ENCODE results near the gene ARRDC2. TPM values are rescaled to one million over a fixed set of nuclear protein-coding genes. Genes with fewer than 3 reads are reported as not detected.
A peak's percentile ranks its signal among the peaks of the same experiment; 100 is the strongest.

Gene ARRDC2
- total RNA-seq, 2 experiments from 2014 or later: 29.1 TPM

DNA sequence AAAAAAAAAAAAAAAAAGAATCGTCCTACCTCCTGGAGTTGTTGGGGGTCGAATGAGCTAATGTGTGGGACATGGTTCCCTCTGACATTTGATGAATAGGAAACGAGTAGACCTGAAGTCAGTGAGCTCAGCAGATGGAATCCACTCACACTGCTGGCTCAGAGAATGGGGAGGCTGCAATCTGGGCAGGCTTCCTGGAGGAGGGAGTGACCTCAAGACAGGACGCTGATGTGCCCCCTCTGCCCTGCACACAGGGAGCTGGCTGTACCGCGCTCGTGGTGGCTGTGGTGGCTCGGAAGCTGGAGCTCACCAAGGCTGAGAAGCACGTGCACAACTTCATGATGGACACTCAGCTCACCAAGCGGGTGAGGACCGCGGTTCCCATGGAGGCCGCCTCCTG lies 19.8 kb upstream of the ARRDC2 start:
- Mint-ChIP-seq H3K36me3 (ENCODE audit: low read depth) (no peaks in the 10 kb centered on the region), H3K4me1 (ENCODE audit: low read depth) (no peaks in the 10 kb centered on the region), H3K27me3 (no peaks in the 10 kb centered on the region), H3K4me3 (no peak overlapping the region), H3K9me3 (no peaks in the 10 kb centered on the region), H3K27ac (no peak overlapping the region)
- ChIA-PET CTCF (interaction anchor here (1.1 to 1.3 kb wide), 2 partner anchors 9 to 50 kb away, joined by 5 read pairs; no protein-coding TSS in a partner anchor), POLR2A (no interaction called here)
- TF ChIP-seq, protein P1, sequence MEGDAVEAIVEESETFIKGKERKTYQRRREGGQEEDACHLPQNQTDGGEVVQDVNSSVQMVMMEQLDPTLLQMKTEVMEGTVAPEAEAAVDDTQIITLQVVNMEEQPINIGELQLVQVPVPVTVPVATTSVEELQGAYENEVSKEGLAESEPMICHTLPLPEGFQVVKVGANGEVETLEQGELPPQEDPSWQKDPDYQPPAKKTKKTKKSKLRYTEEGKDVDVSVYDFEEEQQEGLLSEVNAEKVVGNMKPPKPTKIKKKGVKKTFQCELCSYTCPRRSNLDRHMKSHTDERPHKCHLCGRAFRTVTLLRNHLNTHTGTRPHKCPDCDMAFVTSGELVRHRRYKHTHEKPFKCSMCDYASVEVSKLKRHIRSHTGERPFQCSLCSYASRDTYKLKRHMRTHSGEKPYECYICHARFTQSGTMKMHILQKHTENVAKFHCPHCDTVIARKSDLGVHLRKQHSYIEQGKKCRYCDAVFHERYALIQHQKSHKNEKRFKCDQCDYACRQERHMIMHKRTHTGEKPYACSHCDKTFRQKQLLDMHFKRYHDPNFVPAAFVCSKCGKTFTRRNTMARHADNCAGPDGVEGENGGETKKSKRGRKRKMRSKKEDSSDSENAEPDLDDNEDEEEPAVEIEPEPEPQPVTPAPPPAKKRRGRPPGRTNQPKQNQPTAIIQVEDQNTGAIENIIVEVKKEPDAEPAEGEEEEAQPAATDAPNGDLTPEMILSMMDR (IDR thresholded peaks at IDR 0.05): no peak
- DNase-seq (no peak), ATAC-seq (no peak)
- intact Hi-C loops (cut with micrococcal nuclease): no loop called here

DNA sequence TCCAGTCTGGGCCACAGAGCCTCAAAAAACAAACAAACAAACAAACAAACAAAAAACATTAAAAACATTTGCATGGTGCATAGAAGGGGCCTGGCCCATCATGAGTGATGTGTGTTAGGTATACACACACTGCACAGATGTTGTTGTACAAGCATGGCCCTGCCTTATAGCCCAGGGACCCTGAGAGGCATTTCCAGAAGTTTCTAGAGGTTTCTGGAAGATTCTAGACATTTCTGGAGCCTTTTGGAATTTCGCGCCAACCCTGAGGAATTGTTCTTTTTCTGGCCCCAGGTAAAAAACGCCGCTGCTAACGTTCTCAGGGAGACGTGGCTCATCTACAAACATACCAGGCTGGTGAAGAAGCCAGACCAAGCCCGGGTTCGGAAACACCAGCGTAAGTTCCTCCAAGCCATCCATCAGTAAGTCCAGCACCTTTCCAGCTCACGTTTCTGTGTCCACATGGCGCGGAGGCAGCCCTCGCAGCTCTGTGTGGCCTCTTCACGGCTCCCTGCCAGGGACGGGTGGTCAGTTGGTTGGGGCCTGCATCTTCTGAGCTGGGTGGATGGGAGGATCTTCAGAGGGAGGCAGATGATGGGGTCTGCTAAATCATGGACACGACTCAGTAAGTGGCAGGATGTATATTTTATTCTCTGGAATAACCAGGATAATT lies 18.4 kb upstream of the ARRDC2 start:
- TF ChIP-seq, protein P1 (IDR thresholded peaks at IDR 0.05): no peak
- H3K27ac Mint-ChIP-seq: no peak overlapping the region

DNA sequence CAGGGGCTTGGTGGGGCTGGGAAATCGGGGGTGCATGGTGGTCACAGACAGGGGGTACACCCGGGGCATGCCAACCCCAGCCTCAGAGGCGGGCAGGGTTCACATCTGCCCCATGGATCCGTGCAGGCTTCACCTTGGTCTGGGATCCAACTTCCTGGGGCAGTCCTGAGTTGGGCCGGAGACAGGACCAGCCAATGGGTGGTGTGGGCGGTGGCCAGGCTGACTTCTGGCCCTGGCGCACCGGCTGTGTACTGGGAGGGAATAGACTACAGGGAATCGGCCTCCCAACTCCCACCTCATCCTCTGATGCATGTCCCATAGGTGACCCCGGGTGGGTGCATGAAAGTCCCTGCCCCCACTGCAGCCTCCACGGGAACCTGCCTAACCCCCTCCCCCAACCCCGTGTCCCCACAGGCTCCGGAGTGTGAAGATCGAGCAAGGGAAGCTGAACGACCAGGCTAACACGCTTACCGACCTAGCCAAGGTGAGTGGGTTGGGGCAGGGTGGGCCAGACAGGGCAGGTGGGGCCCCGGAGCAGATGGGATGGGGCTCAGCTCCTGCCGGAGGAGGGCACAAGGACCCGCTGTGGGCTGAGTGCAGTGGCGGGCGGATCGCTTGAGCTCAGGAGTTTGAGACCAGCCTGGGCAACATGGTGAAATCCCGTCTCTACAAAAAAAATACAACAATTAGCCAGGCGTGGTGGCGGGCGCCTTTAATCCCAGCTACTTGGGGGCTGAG lies 14.7 kb upstream of the ARRDC2 start:
- TF ChIP-seq, protein P1 (IDR thresholded peaks at IDR 0.05): no peak
- CTCF ChIA-PET: interaction anchor here (0.7 to 8.2 kb wide), 3 partner anchors 47 to 209 kb away, joined by 3 to 132 read pairs (median 90); no protein-coding TSS in a partner anchor
- POLR2A ChIA-PET: interaction anchor here (0.6 kb wide), 1 partner anchor 286 kb away, joined by 3 read pairs; no protein-coding TSS in a partner anchor
- no peaks in the 10 kb centered on the region for H3K27me3 Mint-ChIP-seq
- no peak for DNase-seq
- intact Hi-C loops (cut with micrococcal nuclease): no loop called here
- no peak for ATAC-seq
- H3K27ac Mint-ChIP-seq: no peak overlapping the region
- H3K4me3 Mint-ChIP-seq: no peak overlapping the region
- H3K4me1 Mint-ChIP-seq (ENCODE audit: low read depth): peaks cover 4% of the 10 kb centered on the region
- no peaks in the 10 kb centered on the region for H3K36me3 Mint-ChIP-seq (ENCODE audit: low read depth)
- no peaks in the 10 kb centered on the region for H3K9me3 Mint-ChIP-seq

More for the DNA sequence above, 18.4 kb upstream of the ARRDC2 start:
- DNase-seq: no peak
- no peaks in the 10 kb centered on the region for H3K36me3 Mint-ChIP-seq (ENCODE audit: low read depth)
- no peak overlapping the region for H3K4me3 Mint-ChIP-seq
- intact Hi-C loops (cut with micrococcal nuclease): no loop called here
- no peaks in the 10 kb centered on the region for H3K9me3 Mint-ChIP-seq
- ATAC-seq: no peak
- H3K4me1 Mint-ChIP-seq (ENCODE audit: low read depth): no peaks in the 10 kb centered on the region
- H3K27me3 Mint-ChIP-seq: no peaks in the 10 kb centered on the region
- ChIA-PET CTCF (interaction anchor here (0.6 to 1.1 kb wide), 2 partner anchors 52 to 65 kb away, joined by 4 read pairs; no protein-coding TSS in a partner anchor), POLR2A (no interaction called here)

DNA sequence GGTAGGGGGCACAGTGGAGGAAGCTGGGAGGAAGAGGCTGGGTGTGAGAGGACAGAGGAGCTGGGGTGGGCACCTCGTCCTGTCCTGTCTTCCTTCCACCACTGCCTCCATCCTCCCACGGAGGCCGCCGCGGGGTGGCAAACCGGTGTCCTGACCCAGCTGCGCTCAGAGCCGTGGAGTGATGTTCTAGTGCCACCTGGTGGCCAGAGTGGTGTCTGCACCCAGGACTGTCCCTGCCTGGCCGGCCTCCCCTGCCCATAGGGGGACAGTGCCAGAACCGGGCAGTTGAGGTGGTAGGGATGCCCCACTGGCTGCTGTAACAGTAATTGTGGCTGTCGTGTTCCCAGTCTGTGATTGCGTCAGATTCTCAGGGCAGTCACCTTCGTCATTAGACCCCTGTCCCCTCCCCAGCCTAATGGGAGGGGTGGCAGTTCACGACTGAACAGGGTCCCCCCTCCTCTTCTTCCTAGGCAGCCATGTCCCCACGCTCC lies 11.1 kb upstream of the ARRDC2 start:
- peaks cover 14% of the 10 kb centered on the region for H3K4me1 Mint-ChIP-seq (ENCODE audit: low read depth)
- DNase-seq: peak; percentile 91
- H3K4me3 Mint-ChIP-seq: no peak overlapping the region
- TF ChIP-seq, protein P1 (IDR thresholded peaks at IDR 0.05): peak; percentile 94
- ChIA-PET POLR2A (interaction anchor here (1.9 to 2.8 kb wide), 2 partner anchors 65 to 131 kb away, joined by 8 to 10 read pairs; partner anchors contain the start of gene CCDC124), CTCF (interaction anchor here (0.6 to 8.2 kb wide), 16 partner anchors 9 to 175 kb away, joined by 3 to 132 read pairs (median 5); partner anchors contain the start of genes CCDC124 and RPL18A)
- intact Hi-C loops (cut with micrococcal nuclease): loop anchor here (2.0 to 5.0 kb wide), 3 partner anchors 50 to 140 kb away; partner anchors contain the start of gene RPL18A
- H3K36me3 Mint-ChIP-seq (ENCODE audit: low read depth): no peaks in the 10 kb centered on the region
- peak; percentile 60 for ATAC-seq
- no peak overlapping the region for H3K27ac Mint-ChIP-seq
- no peaks in the 10 kb centered on the region for H3K9me3 Mint-ChIP-seq
- no peaks in the 10 kb centered on the region for H3K27me3 Mint-ChIP-seq

All from activated CD8-positive, alpha-beta T cell treated with anti-CD3 and anti-CD28 coated beads for 36 hours (primary cell).